GM12878 (cell line): ENCODE measurements around the gene TOX2. TPM values are rescaled to one million over a fixed set of nuclear protein-coding genes. Genes with fewer than 3 reads are reported as not detected.

ENCODE experiments used
- ATAC-seq: fragments of 200-7000 bp; cut with Tn5 transposase; 3 replicates; pipeline ENCODE4 v1.9.1; 2020; ENCODE audit warnings: mild to moderate bottlenecking, moderate library complexity
- BruUV-seq: library from RNA; stranded (reverse); fragments of 400-500 nt; replicated peaks from 2 replicates; lab custom pipeline; 2021; lab: Mats Ljungman, UMichigan
- CTCF ChIA-PET: fragments of 300-600 bp; sonication (Branson Sonifier 250); formaldehyde crosslinking; extraction: SDS; loops from one replicate; lab custom pipeline; 2021; ENCODE audit warnings: inconsistent platforms; lab: Yijun Ruan, JAX
- POLR2A ChIA-PET: fragments of 350-600 bp; formaldehyde crosslinking; extraction: SDS; loops from one replicate; lab custom pipeline; 2021; ENCODE audit warnings: inconsistent platforms; lab: Charles Lee
- RAD21 ChIA-PET: fragments of 300-600 bp; sonication (Branson Sonifier 250); formaldehyde crosslinking; loops from one replicate; lab custom pipeline; 2023; ENCODE audit warnings: antibody characterized with exemption; ENCODE audit not compliant: unreplicated experiment; lab: Charles Lee
- SMC1A ChIA-PET: fragments of 300-600 bp; sonication (Branson Sonifier 250); formaldehyde crosslinking; loops from one replicate; lab custom pipeline; 2023; ENCODE audit not compliant: unreplicated experiment, uncharacterized antibody; lab: Charles Lee
- DNase-seq: peaks from one replicate; pipeline ENCODE4 v3.0.0-alpha.2; 2011; ENCODE audit warnings: low read depth, low spot score
- FAIRE-seq: peaks from 3 replicates; lab custom pipeline; 2011; peaks lifted over from hg19 to GRCh38; lab: Jason Lieb, UNC
- H2AFZ ChIP-seq: 2 replicates; pipeline ENCODE4 v1.6.0; 2011; ENCODE audit warnings: low read depth, low read length, control low read depth; ENCODE audit not compliant: control insufficient read depth
- H3K27ac ChIP-seq: 2 replicates; pipeline ENCODE4 v1.5.1; 2011; ENCODE audit warnings: control low read depth; ENCODE audit not compliant: control insufficient read depth, insufficient read depth
- H3K27me3 ChIP-seq, 2 experiments: replicated peaks in 1 of 2; 2 replicates each; pipeline versions ENCODE4 v1.6.0 to v1.6.1; 2011; ENCODE audit warnings: low read length in 1 of 2; ENCODE audit not compliant: control insufficient read depth in 2 of 2, insufficient read depth in 2 of 2
- H3K36me3 ChIP-seq, 2 experiments: 2 replicates each; pipeline ENCODE4 v1.5.1; 2011; ENCODE audit warnings: low read length in 1 of 2; ENCODE audit not compliant: control insufficient read depth in 2 of 2, insufficient read depth in 2 of 2
- H3K4me1 ChIP-seq: 2 replicates; pipeline ENCODE4 v1.6.1; 2011; ENCODE audit warnings: mild to moderate bottlenecking, low read length, moderate library complexity, mixed read lengths; ENCODE audit not compliant: control insufficient read depth, insufficient read depth
- H3K4me2 ChIP-seq: 2 replicates; pipeline ENCODE4 v1.6.0; 2011; ENCODE audit warnings: control low read depth; ENCODE audit not compliant: control insufficient read depth, insufficient read depth
- H3K4me3 ChIP-seq: fragments of 200-600 bp; sonication (generic); 2 replicates; pipeline ENCODE4 v1.5.1; 2016
- H3K79me2 ChIP-seq: 2 replicates; pipeline ENCODE4 v1.6.0; 2011; ENCODE audit warnings: low read length; ENCODE audit not compliant: control insufficient read depth, insufficient read depth
- H3K9ac ChIP-seq: 2 replicates; pipeline ENCODE4 v1.8.0; 2011; ENCODE audit warnings: low read length, control low read depth, mixed read lengths; ENCODE audit not compliant: control insufficient read depth, insufficient read depth
- H3K9me3 ChIP-seq: replicated peaks from 3 replicates; pipeline ENCODE4 v1.5.1; 2011; ENCODE audit warnings: mild to moderate bottlenecking, low read length; ENCODE audit not compliant: control insufficient read depth, insufficient read depth
- H4K20me1 ChIP-seq: 2 replicates; pipeline ENCODE4 v1.6.0; 2011; ENCODE audit not compliant: control insufficient read depth, insufficient read depth
- ASH2L ChIP-seq: fragments of 300-600, 200-600 bp; sonication (generic); IDR thresholded peaks from 2 replicates; pipeline ENCODE4 v1.6.1; 2017; ENCODE audit warnings: low read depth, mild to moderate bottlenecking, borderline replicate concordance
- IKZF1 ChIP-seq: fragments of 450-650 bp; conservative IDR thresholded peaks from 2 replicates; pipeline ENCODE4 v1.6.1; 2017; ENCODE audit warnings: antibody characterized with exemption, mild to moderate bottlenecking
- JUND ChIP-seq: IDR thresholded peaks from 2 replicates; pipeline ENCODE4 v1.6.1; 2012; ENCODE audit warnings: low read depth, mild to moderate bottlenecking, low read length, improper control_type of control experiment, moderate library complexity
- MEF2A ChIP-seq: IDR thresholded peaks from 2 replicates; pipeline ENCODE4 v1.6.1; 2011; ENCODE audit warnings: low read depth, mild to moderate bottlenecking, low read length, moderate library complexity; ENCODE audit not compliant: insufficient read depth
- MXI1 ChIP-seq: fragments of 150-350 bp; IDR thresholded peaks from 2 replicates; pipeline ENCODE4 v1.6.1; 2011; ENCODE audit warnings: low read depth, mild to moderate bottlenecking, inconsistent platforms, low read length, improper control_type of control experiment
- PML ChIP-seq: IDR thresholded peaks from 2 replicates; pipeline ENCODE4 v1.6.1; 2012; ENCODE audit warnings: low read length, inconsistent platforms
- RELA ChIP-seq: fragments of 450-650 bp; IDR thresholded peaks from 2 replicates; pipeline ENCODE4 v1.8.0; 2014; ENCODE audit warnings: borderline replicate concordance; ENCODE audit not compliant: partially characterized antibody
- SMARCA5 ChIP-seq: fragments of 450-650 bp; IDR thresholded peaks from 2 replicates; pipeline ENCODE4 v1.6.1; 2017; ENCODE audit warnings: mild to moderate bottlenecking
- SMC3 ChIP-seq: IDR thresholded peaks from 2 replicates; pipeline ENCODE4 v1.6.1; 2011; ENCODE audit warnings: low read length, improper control_type of control experiment, borderline replicate concordance
- SREBF2 ChIP-seq: IDR thresholded peaks from 2 replicates; pipeline ENCODE4 v1.6.1; 2012; ENCODE audit warnings: mild to moderate bottlenecking, low read length
- TCF12 ChIP-seq: IDR thresholded peaks from 2 replicates; pipeline ENCODE4 v1.6.1; 2011; ENCODE audit warnings: low read depth, mild to moderate bottlenecking, low read length
- TCF7 ChIP-seq: IDR thresholded peaks from 2 replicates; pipeline ENCODE4 v1.6.1; 2014; ENCODE audit warnings: antibody characterized with exemption, borderline replicate concordance
- YY1 ChIP-seq: IDR thresholded peaks from 2 replicates; pipeline ENCODE4 v1.6.1; 2011; ENCODE audit warnings: low read depth, mild to moderate bottlenecking, low read length
- WGBS: methylation state at CpG from one replicate; pipeline ENCODE4 v1.1.6; 2016; ENCODE audit warnings: low lambda C conversion rate; ENCODE audit not compliant: insufficient replicate concordance, insufficient coverage; ENCODE audit errors: missing lambda C conversion rate; 5-methylcytosine and 5-hydroxymethylcytosine counted together
- in situ Hi-C: fragments of 300-500 bp; cut with MboI; formaldehyde crosslinking; loops from 9 replicates; pipeline ENCODE4 v1.14.3; 2018; ENCODE audit warnings: mixed read lengths
- intact Hi-C: fragments of 100-400 bp; cut with micrococcal nuclease; formaldehyde crosslinking; loops from one replicate; pipeline ENCODE4 v1.14.2; 2022; ENCODE audit not compliant: unreplicated experiment
- polyA plus RNA-seq, 11 experiments: library from polyadenylated mRNA; depleted of rRNA in 4 of 11; unstranded in 6 of 11; stranded (reverse) in 5 of 11; fragments of >200 nt; fragmentation: Nextera tagmentation in 4 of 11; fragmentation: Illumina TruSeq in 1 of 11; extraction: Ambion mirVana in 4 of 11; extraction: Trizol in 1 of 11; gene quantifications; 1 replicate in 1 of 11; 2 replicates in 10 of 11; pipeline versions ENCODE4 v1.2.1 to v1.2.3, GENCODE V29; 2011 to 2016; ENCODE audit warnings: inconsistent platforms in 2 of 11, missing spikeins in 2 of 11, low read depth in 1 of 11
- total RNA-seq, 4 experiments: library from RNA; depleted of rRNA in 3 of 4; stranded (reverse); fragments of >200 nt in 3 of 4; fragmentation: Illumina TruSeq in 1 of 4; extraction: Trizol in 1 of 4; gene quantifications; 2 replicates each; pipeline versions ENCODE4 v1.2.1 to v1.2.3, GENCODE V29; 2013 to 2021
- TF ChIP-seq, protein P1 (sequence below): IDR thresholded peaks from 2 replicates; pipeline ENCODE4 v1.6.1; 2011; ENCODE audit warnings: low read depth, mild to moderate bottlenecking, low read length, moderate library complexity, borderline replicate concordance; ENCODE audit errors: extremely low read depth
- TF ChIP-seq, protein P2 (sequence below): fragments of 450-650 bp; formaldehyde crosslinking; IDR thresholded peaks from 2 replicates; pipeline ENCODE4 v1.4.0; 2020; ENCODE audit warnings: mild to moderate bottlenecking, moderate library complexity
- TF ChIP-seq, protein P3 (sequence below): fragments of 450-650 bp; IDR thresholded peaks from 2 replicates; pipeline ENCODE4 v1.6.1; 2017; ENCODE audit warnings: mild to moderate bottlenecking
- TF ChIP-seq, protein P4 (sequence below): IDR thresholded peaks from 2 replicates; pipeline ENCODE4 v1.6.1; 2011; ENCODE audit warnings: borderline replicate concordance, low read depth, mild to moderate bottlenecking, moderate library complexity, mixed read lengths, low read length; ENCODE audit not compliant: insufficient read depth; ENCODE audit errors: extremely low read length

Gene TOX2
- total and polyA plus RNA-seq, 10 of the 15 experiments (the other 5 are each of a cell fraction or from before 2014, with no cell fraction given), result 2.6 to 40.5 (median 7.9) TPM

DNA sequence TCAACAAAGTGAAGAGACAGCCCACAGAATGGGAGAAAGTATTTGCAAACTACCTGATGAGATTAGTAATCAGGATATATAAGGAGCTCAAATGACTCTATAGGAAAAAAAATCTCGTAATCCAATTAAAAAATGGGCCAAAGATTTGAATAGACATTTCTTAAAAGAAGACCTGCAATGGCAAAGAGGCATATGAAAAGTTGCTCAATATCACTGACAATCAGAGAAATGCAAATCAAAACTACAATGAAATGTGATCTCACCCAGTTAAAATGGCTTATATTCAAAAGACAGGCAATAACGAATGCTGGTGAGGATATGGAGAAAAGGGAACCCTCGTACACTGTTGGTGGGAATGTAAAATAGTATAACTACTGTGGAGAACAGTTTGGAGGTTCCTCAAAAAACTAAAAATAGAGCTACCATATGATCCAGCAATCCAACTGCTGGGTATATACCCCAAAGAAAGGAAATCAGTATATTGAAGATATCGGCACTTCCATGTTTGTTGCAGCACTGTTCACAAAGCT lies 65.0 kb downstream of the TOX2 start:
- no peak for DNase-seq
- Histone ChIP-seq H3K27me3 (no peaks in the 10 kb centered on the region), H4K20me1 (no peaks in the 10 kb centered on the region), H3K9me3 (no peaks in the 10 kb centered on the region), H2AFZ (no peak overlapping the region), H3K9ac (no peak overlapping the region), H3K27ac (no peak overlapping the region), H3K4me3 (no peak overlapping the region), H3K4me1 (no peaks in the 10 kb centered on the region), H3K4me2 (no peak overlapping the region), H3K79me2 (no peaks in the 10 kb centered on the region), H3K36me3 (peaks cover 0 to 2% of the 10 kb centered on the region in 2 experiments; a peak in 2 of 4 replicates)
- FAIRE-seq, result no peak
- SMC1A ChIA-PET, result interaction anchor here (1.0 to 3.1 kb wide), 10 partner anchors 9 to 140 kb away, joined by 3 to 24 read pairs (median 6); no protein-coding TSS in a partner anchor
- CTCF ChIA-PET, result interaction anchor here (1.7 kb wide), 1 partner anchor 14 kb away, joined by 7 read pairs; no protein-coding TSS in a partner anchor
- TF ChIP-seq SREBF2, result no peak
- TF ChIP-seq IKZF1, result no peak
- no peak for TF ChIP-seq TCF12
- no peak for TF ChIP-seq SMARCA5
- TF ChIP-seq, protein P1, sequence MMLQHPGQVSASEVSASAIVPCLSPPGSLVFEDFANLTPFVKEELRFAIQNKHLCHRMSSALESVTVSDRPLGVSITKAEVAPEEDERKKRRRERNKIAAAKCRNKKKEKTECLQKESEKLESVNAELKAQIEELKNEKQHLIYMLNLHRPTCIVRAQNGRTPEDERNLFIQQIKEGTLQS, result no peak
- no peak for TF ChIP-seq RELA
- no peak for TF ChIP-seq SMC3
- TF ChIP-seq, protein P2, sequence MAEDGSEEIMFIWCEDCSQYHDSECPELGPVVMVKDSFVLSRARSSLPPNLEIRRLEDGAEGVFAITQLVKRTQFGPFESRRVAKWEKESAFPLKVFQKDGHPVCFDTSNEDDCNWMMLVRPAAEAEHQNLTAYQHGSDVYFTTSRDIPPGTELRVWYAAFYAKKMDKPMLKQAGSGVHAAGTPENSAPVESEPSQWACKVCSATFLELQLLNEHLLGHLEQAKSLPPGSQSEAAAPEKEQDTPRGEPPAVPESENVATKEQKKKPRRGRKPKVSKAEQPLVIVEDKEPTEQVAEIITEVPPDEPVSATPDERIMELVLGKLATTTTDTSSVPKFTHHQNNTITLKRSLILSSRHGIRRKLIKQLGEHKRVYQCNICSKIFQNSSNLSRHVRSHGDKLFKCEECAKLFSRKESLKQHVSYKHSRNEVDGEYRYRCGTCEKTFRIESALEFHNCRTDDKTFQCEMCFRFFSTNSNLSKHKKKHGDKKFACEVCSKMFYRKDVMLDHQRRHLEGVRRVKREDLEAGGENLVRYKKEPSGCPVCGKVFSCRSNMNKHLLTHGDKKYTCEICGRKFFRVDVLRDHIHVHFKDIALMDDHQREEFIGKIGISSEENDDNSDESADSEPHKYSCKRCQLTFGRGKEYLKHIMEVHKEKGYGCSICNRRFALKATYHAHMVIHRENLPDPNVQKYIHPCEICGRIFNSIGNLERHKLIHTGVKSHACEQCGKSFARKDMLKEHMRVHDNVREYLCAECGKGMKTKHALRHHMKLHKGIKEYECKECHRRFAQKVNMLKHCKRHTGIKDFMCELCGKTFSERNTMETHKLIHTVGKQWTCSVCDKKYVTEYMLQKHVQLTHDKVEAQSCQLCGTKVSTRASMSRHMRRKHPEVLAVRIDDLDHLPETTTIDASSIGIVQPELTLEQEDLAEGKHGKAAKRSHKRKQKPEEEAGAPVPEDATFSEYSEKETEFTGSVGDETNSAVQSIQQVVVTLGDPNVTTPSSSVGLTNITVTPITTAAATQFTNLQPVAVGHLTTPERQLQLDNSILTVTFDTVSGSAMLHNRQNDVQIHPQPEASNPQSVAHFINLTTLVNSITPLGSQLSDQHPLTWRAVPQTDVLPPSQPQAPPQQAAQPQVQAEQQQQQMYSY, result no peak
- TF ChIP-seq PML, result no peak
- TF ChIP-seq MEF2A, result no peak
- no peak for TF ChIP-seq JUND
- no peak for TF ChIP-seq YY1
- no peak for TF ChIP-seq ASH2L
- TF ChIP-seq, protein P3, sequence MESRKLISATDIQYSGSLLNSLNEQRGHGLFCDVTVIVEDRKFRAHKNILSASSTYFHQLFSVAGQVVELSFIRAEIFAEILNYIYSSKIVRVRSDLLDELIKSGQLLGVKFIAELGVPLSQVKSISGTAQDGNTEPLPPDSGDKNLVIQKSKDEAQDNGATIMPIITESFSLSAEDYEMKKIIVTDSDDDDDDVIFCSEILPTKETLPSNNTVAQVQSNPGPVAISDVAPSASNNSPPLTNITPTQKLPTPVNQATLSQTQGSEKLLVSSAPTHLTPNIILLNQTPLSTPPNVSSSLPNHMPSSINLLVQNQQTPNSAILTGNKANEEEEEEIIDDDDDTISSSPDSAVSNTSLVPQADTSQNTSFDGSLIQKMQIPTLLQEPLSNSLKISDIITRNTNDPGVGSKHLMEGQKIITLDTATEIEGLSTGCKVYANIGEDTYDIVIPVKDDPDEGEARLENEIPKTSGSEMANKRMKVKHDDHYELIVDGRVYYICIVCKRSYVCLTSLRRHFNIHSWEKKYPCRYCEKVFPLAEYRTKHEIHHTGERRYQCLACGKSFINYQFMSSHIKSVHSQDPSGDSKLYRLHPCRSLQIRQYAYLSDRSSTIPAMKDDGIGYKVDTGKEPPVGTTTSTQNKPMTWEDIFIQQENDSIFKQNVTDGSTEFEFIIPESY, result no peak
- TF ChIP-seq, protein P4, sequence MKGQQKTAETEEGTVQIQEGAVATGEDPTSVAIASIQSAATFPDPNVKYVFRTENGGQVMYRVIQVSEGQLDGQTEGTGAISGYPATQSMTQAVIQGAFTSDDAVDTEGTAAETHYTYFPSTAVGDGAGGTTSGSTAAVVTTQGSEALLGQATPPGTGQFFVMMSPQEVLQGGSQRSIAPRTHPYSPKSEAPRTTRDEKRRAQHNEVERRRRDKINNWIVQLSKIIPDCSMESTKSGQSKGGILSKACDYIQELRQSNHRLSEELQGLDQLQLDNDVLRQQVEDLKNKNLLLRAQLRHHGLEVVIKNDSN, result no peak
- no peak for TF ChIP-seq TCF7
- no peak for TF ChIP-seq MXI1
- ATAC-seq, result no peak
- 81% methylated on average over 4 of the region's 4 CpGs for WGBS
- intact Hi-C loops, result no loop called here
- BruUV-seq, result TSS peak; percentile 33
- RAD21 ChIA-PET, result interaction anchor here (1.1 to 2.2 kb wide), 4 partner anchors 15 to 49 kb away, joined by 4 to 7 read pairs (median 6); no protein-coding TSS in a partner anchor
- POLR2A ChIA-PET, result no interaction called here
- in situ Hi-C loops, result no loop called here
